Measurements from ENCODE around the gene NDFIP1.

DNA sequence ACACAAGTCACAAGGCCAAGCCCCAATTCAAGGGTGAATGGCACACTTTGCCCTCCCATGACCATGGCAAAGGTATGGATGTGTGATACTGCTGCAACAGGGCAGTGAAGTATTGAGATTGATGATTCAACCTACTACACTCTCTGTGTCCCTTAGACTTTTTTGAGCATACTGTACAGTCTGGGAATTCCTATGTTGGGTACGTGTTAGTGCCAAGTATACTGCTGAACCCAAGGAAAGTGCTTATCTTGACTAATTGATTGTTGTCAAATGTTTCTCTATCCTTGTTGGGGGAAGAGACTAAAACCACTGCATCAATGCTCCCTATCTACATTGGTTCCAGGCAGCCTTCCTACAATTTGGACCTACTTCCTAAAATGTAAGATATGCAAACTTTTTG is 93.7 kb downstream of the NDFIP1 start:
- TF ChIP-seq, protein P1, sequence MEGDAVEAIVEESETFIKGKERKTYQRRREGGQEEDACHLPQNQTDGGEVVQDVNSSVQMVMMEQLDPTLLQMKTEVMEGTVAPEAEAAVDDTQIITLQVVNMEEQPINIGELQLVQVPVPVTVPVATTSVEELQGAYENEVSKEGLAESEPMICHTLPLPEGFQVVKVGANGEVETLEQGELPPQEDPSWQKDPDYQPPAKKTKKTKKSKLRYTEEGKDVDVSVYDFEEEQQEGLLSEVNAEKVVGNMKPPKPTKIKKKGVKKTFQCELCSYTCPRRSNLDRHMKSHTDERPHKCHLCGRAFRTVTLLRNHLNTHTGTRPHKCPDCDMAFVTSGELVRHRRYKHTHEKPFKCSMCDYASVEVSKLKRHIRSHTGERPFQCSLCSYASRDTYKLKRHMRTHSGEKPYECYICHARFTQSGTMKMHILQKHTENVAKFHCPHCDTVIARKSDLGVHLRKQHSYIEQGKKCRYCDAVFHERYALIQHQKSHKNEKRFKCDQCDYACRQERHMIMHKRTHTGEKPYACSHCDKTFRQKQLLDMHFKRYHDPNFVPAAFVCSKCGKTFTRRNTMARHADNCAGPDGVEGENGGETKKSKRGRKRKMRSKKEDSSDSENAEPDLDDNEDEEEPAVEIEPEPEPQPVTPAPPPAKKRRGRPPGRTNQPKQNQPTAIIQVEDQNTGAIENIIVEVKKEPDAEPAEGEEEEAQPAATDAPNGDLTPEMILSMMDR (optimal IDR thresholded peaks at IDR 0.05 in 1 of 3, IDR thresholded peaks at IDR 0.05 in 1 of 3, conservative IDR thresholded peaks at IDR 0.05 in 1 of 3; ENCODE audit: extremely low read depth in 1 of 3, insufficient read depth in 2 of 3, low read length in 3 of 3) = no peak
- TF ChIP-seq EZH2 (IDR thresholded peaks at IDR 0.05; ENCODE audit: low read length) = no peak
